HEK293 (cell line): Measurements from ENCODE around the gene ACVR1.

Experiments used
- BCL11B ChIP-seq: fragments of 450-650 bp; formaldehyde crosslinking; IDR thresholded peaks from 2 replicates; pipeline ENCODE4 v1.5.1; 2016; ENCODE audit warnings: low read depth, missing biosample characterization, missing genetic modification characterization
- SP2 ChIP-seq: fragments of 450-650 bp; formaldehyde crosslinking; IDR thresholded peaks from 2 replicates; pipeline ENCODE4 v1.5.1; 2016; ENCODE audit warnings: missing biosample characterization, missing genetic modification characterization
- TCF7L2 ChIP-seq: IDR thresholded peaks from 2 replicates; pipeline ENCODE4 v1.6.1; 2011; ENCODE audit warnings: low read depth, mild to moderate bottlenecking, inconsistent platforms, low read length, moderate library complexity, borderline replicate concordance
- YY1 ChIP-seq: fragments of 450-650 bp; formaldehyde crosslinking; IDR thresholded peaks from 2 replicates; pipeline ENCODE4 v1.5.1; 2018; ENCODE audit warnings: missing biosample characterization, missing genetic modification characterization
- ZNF175 ChIP-seq: fragments of 450-650 bp; formaldehyde crosslinking; IDR thresholded peaks from 2 replicates; pipeline ENCODE4 v1.5.1; 2016; ENCODE audit warnings: missing biosample characterization, missing genetic modification characterization
- ZNF23 ChIP-seq: fragments of 450-650 bp; formaldehyde crosslinking; IDR thresholded peaks from 2 replicates; pipeline ENCODE4 v1.5.1; 2016; ENCODE audit warnings: missing biosample characterization, missing genetic modification characterization, borderline replicate concordance
- ZNF324 ChIP-seq: fragments of 450-650 bp; formaldehyde crosslinking; IDR thresholded peaks from 2 replicates; pipeline ENCODE4 v1.5.1; 2016; ENCODE audit warnings: missing biosample characterization, missing genetic modification characterization
- ZNF777 ChIP-seq: fragments of 450-650 bp; formaldehyde crosslinking; IDR thresholded peaks from 2 replicates; pipeline ENCODE4 v1.5.1; 2017; ENCODE audit warnings: missing biosample characterization, missing genetic modification characterization, borderline replicate concordance
- ZNF830 ChIP-seq: fragments of 450-650 bp; IDR thresholded peaks from 2 replicates; pipeline ENCODE4 v1.5.0; 2018; ENCODE audit warnings: missing biosample characterization, missing genetic modification characterization, low read depth, mild to moderate bottlenecking, moderate library complexity
- ZSCAN30 ChIP-seq: fragments of 450-650 bp; IDR thresholded peaks from 2 replicates; pipeline ENCODE4 v1.5.1; 2018; ENCODE audit warnings: missing biosample characterization, mild to moderate bottlenecking, missing genetic modification characterization, moderate library complexity
- TF ChIP-seq, protein P1 (sequence below): fragments of 450-650 bp; formaldehyde crosslinking; IDR thresholded peaks from 2 replicates; pipeline ENCODE4 v1.5.1; 2016; ENCODE audit warnings: missing biosample characterization, missing genetic modification characterization

- no peak for TF ChIP-seq ZSCAN30 (tag by site-specific recombination)
- no peak for TF ChIP-seq ZNF830 (tag by site-specific recombination)
- TF ChIP-seq, protein P1, sequence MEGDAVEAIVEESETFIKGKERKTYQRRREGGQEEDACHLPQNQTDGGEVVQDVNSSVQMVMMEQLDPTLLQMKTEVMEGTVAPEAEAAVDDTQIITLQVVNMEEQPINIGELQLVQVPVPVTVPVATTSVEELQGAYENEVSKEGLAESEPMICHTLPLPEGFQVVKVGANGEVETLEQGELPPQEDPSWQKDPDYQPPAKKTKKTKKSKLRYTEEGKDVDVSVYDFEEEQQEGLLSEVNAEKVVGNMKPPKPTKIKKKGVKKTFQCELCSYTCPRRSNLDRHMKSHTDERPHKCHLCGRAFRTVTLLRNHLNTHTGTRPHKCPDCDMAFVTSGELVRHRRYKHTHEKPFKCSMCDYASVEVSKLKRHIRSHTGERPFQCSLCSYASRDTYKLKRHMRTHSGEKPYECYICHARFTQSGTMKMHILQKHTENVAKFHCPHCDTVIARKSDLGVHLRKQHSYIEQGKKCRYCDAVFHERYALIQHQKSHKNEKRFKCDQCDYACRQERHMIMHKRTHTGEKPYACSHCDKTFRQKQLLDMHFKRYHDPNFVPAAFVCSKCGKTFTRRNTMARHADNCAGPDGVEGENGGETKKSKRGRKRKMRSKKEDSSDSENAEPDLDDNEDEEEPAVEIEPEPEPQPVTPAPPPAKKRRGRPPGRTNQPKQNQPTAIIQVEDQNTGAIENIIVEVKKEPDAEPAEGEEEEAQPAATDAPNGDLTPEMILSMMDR (tag by site-specific recombination): no peak
- no peak for TF ChIP-seq ZNF23
- no peak for TF ChIP-seq SP2 (tag by site-specific recombination)
- no peak for TF ChIP-seq TCF7L2
- no peak for TF ChIP-seq ZNF324 (tag by site-specific recombination)
- no peak for TF ChIP-seq ZNF175 (tag by site-specific recombination)
- no peak for TF ChIP-seq YY1 (tag by site-specific recombination)
- TF ChIP-seq ZNF777: no peak
- TF ChIP-seq BCL11B: no peak
Measured at GRCh38 chr2:157783245-157783644, 92.9 kb downstream of the ACVR1 start.
